Upper lobe of right lung (tissue), 1 donor: ENCODE results near the gene IL11. TPM values are rescaled to one million over a fixed set of nuclear protein-coding genes. Genes with fewer than 3 reads are reported as not detected.

Experiments
- ATAC-seq: fragments of 200-7000 bp; cut with Tn5 transposase; one replicate; pipeline ENCODE4 v1.9.1; 2020; ENCODE audit warnings: mild to moderate bottlenecking, moderate library complexity
- DNase-seq: peaks from one replicate; pipeline ENCODE4 v3.0.0-alpha.2; 2020
- H3K27ac ChIP-seq: fragments of 200-600 bp; one replicate; pipeline ENCODE4 v1.8.0; 2022
- H3K27me3 ChIP-seq: fragments of 200-600 bp; one replicate; pipeline ENCODE4 v1.8.0; 2022; ENCODE audit warnings: mild to moderate bottlenecking
- H3K36me3 ChIP-seq: fragments of 200-600 bp; one replicate; pipeline ENCODE4 v1.8.0; 2022
- H3K4me1 ChIP-seq: fragments of 200-600 bp; one replicate; pipeline ENCODE4 v1.8.0; 2022
- H3K4me3 ChIP-seq: fragments of 200-600 bp; one replicate; pipeline ENCODE4 v1.8.0; 2022; ENCODE audit warnings: mild to moderate bottlenecking
- H3K9me3 ChIP-seq: fragments of 200-600 bp; one replicate; pipeline ENCODE4 v1.8.0; 2022
- intact Hi-C: fragments of 100-400 bp; cut with DNase I; formaldehyde crosslinking; loops from one replicate; pipeline ENCODE4 v1.11.0; 2022
- total RNA-seq: library from RNA; stranded (reverse); fragmentation: NEBNext Ultra II Directional; extraction: Animal tissue kit (Norgen Biotek cat#: 25700); gene quantifications from one replicate; pipeline ENCODE4 v1.2.1, GENCODE V29; 2021
- TF ChIP-seq, protein P1 (sequence below): fragments of 200-600 bp; IDR thresholded peaks from one replicate; pipeline ENCODE4 v1.8.0; 2022; ENCODE audit warnings: antibody characterized with exemption
- donor health status: DM: no; HTN: yes; CAD: no; lungs with severe emphysema.

IL11 gene
- total RNA-seq, 1 donor from 2014 or later = 0.84 TPM

- intact Hi-C loops = no loop called here
- no peak within 1 kb of the TSS for H3K27ac ChIP-seq
- no peak within 1 kb of the TSS for H3K4me3 ChIP-seq
- no peaks in the 10 kb centered on the region for H3K9me3 ChIP-seq
- no peaks in the 10 kb centered on the region for H3K36me3 ChIP-seq
- TF ChIP-seq, protein P1, sequence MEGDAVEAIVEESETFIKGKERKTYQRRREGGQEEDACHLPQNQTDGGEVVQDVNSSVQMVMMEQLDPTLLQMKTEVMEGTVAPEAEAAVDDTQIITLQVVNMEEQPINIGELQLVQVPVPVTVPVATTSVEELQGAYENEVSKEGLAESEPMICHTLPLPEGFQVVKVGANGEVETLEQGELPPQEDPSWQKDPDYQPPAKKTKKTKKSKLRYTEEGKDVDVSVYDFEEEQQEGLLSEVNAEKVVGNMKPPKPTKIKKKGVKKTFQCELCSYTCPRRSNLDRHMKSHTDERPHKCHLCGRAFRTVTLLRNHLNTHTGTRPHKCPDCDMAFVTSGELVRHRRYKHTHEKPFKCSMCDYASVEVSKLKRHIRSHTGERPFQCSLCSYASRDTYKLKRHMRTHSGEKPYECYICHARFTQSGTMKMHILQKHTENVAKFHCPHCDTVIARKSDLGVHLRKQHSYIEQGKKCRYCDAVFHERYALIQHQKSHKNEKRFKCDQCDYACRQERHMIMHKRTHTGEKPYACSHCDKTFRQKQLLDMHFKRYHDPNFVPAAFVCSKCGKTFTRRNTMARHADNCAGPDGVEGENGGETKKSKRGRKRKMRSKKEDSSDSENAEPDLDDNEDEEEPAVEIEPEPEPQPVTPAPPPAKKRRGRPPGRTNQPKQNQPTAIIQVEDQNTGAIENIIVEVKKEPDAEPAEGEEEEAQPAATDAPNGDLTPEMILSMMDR = no peak
- ATAC-seq (no peak), DNase-seq (no peak)
- H3K27me3 ChIP-seq = peaks cover 8% of the 10 kb centered on the region
- H3K4me1 ChIP-seq = no peaks in the 10 kb centered on the region
These were observed 7.1 kb downstream of the IL11 start, which contains the start of gene GARIN5B for GRCh38 chr19:55362990-55363716. GARIN5B (minus strand) TSS chr19:55363260; CDS start chr19:55363066, 194 bp downstream.

DNA sequence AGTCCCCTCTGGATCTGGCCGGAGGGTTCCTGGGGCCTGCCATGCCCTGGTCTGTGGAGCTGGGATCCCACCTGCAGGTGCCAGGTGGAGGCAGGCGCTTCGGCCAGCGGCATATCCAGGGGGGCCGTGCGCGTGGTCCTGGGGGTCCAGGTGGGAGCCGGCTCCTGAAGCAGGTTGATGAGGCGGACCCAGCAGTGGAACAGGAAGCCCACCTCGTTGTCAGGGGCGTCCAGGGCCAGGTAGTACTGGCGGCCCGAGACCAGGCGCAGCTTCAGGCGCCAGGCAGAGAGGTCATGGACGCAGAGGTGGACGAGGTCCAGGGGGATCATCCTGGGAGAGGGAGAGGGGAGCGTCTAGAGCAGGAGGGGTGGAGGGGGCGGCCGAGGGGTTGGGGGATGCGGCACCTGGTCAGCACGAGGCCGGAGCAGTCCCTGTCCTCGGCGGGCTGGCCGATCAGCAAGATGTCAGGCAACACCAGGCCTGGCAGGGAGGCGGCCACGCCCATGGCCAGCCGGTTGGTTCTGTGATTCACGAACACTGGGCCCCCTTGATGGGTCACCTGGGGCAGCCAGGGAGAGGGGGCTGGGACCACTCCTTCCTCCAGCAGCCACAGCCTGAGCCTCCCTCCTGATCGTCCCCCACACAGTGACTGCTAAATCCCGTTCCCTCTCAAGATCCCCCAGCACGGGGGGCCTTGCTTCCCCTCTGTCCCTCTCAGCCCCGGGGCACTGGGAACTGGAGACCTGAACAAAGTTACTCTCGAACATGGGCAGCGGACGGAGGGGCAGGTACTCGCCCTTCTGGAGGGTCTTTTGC lies 7.9 kb downstream of the IL11 start:
- intact Hi-C loops = no loop called here
- ATAC-seq (no peak), DNase-seq (no peak)
- TF ChIP-seq, protein P1 = no peak
- H3K27me3 ChIP-seq = peaks cover 5% of the 10 kb centered on the region
- H3K27ac ChIP-seq = no peak overlapping the region
- no peak overlapping the region for H3K4me3 ChIP-seq
- H3K4me1 ChIP-seq = no peaks in the 10 kb centered on the region
- H3K9me3 ChIP-seq = no peaks in the 10 kb centered on the region
- no peaks in the 10 kb centered on the region for H3K36me3 ChIP-seq

DNA sequence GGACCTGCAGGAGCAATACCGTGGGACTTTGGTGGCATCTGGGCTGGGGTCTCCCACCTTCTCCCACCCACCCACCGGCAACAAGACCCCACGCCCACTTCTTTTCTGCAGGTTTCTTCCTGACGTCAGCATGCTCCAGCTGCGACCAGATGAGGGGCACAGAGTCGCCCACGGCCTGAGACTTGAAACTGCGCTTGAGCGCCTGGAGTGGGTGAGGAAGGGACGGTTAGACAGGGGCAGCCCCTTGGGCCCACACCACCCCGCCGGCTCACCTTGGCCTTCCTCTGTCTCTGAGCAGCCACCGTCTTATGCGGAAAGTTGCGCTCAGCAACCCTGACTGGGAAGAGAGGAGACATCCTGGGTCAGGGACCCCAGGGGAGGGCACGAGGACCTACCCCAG lies 9.4 kb downstream of the IL11 start:
- H3K27ac ChIP-seq = no peak overlapping the region
- H3K27me3 ChIP-seq = no peaks in the 10 kb centered on the region
- no peaks in the 10 kb centered on the region for H3K36me3 ChIP-seq
- ATAC-seq (no peak), DNase-seq (no peak)
- TF ChIP-seq, protein P1 = no peak
- intact Hi-C loops = no loop called here
- no peaks in the 10 kb centered on the region for H3K9me3 ChIP-seq
- H3K4me3 ChIP-seq = no peak overlapping the region
- no peaks in the 10 kb centered on the region for H3K4me1 ChIP-seq

GRCh38 chr19:55358943-55359908 lies 11.0 kb downstream of the IL11 start:
- Histone ChIP-seq H3K4me3 (no peak overlapping the region), H3K9me3 (no peaks in the 10 kb centered on the region), H3K4me1 (peaks cover 5% of the 10 kb centered on the region), H3K27me3 (peaks cover 7% of the 10 kb centered on the region), H3K36me3 (no peaks in the 10 kb centered on the region), H3K27ac (no peak overlapping the region)
- no peak for ATAC-seq
- DNase-seq = no peak
- intact Hi-C loops = no loop called here
- TF ChIP-seq, protein P1 = no peak

DNA sequence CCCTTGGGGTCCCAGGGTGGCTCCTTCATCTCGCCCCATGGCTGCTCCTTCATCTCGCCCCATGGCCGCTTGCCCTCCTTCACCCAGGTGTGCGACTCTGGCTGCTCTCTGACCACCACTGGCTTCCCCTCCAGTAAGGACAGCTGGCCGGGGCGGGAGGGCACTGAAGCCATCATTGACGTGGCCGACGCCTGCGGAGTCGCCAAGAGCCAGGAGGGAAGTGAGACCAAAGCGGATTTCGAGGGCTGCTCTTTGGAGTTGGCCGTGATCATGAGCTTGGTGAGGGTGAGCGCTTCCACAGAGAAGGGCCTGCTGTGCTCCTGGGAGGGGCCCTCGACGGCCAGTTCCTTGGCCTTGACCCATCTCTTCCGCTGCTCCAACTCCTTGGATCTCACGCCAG lies 11.8 kb downstream of the IL11 start:
- Histone ChIP-seq H3K27ac (no peak overlapping the region), H3K4me1 (peaks cover 9% of the 10 kb centered on the region), H3K9me3 (no peaks in the 10 kb centered on the region), H3K27me3 (peaks cover 10% of the 10 kb centered on the region), H3K36me3 (no peaks in the 10 kb centered on the region), H3K4me3 (no peak overlapping the region)
- TF ChIP-seq, protein P1 = no peak
- intact Hi-C loops = no loop called here
- ATAC-seq (no peak), DNase-seq (no peak)
